NT2/D1 (cell line): Measurements from ENCODE around the gene SORBS1.

Experiments
- YY1 ChIP-seq: IDR thresholded peaks from 2 replicates; pipeline ENCODE4 v1.6.1; 2011; ENCODE audit not compliant: insufficient read length, insufficient read depth
- ZNF274 ChIP-seq: IDR thresholded peaks from 2 replicates; pipeline ENCODE4 v1.6.1; 2011; ENCODE audit warnings: mild to moderate bottlenecking, low read depth, low read length

- no peak for TF ChIP-seq YY1
- TF ChIP-seq ZNF274 = no peak
These were observed 3.1 kb upstream of the SORBS1 start for GRCh38 chr10:95564291-95564690.
